Ureter (tissue), 1 donor: ENCODE data around the gene VCAN. TPM values are rescaled to one million over a fixed set of nuclear protein-coding genes. Genes with fewer than 3 reads are reported as not detected.

ENCODE experiments used
- DNase-seq: peaks from one replicate; pipeline ENCODE4 v3.0.0-alpha.2; 2020; ENCODE audit warnings: low spot score
- total RNA-seq: library from RNA; stranded (reverse); gene quantifications from one replicate; pipeline ENCODE4 v1.2.4, GENCODE V29; 2023
- donor health status: DM: yes; HTN: yes; CAD: no.

The VCAN gene
- total RNA-seq, 1 donor from 2014 or later: 75.9 TPM

GRCh38 chr5:83494666-83495065, 23.1 kb downstream of the VCAN start:
- DNase-seq: no peak

GRCh38 chr5:83496626-83497025, 25.1 kb downstream of the VCAN start:
- no peak for DNase-seq

- DNase-seq: no peak
Observed at GRCh38 chr5:83498585-83498984, 27.0 kb downstream of the VCAN start.

- no peak for DNase-seq
Observed at GRCh38 chr5:83503662-83504061, 32.1 kb downstream of the VCAN start.

GRCh38 chr5:83507431-83507830, 35.9 kb downstream of the VCAN start:
- DNase-seq: no peak

- no peak for DNase-seq
Observed at GRCh38 chr5:83509540-83509939, 38.0 kb downstream of the VCAN start.

- no peak for DNase-seq
Observed at GRCh38 chr5:83510260-83510659, 38.7 kb downstream of the VCAN start.

GRCh38 chr5:83512061-83512745, 40.7 kb downstream of the VCAN start:
- no peak for DNase-seq

GRCh38 chr5:83513081-83513480, 41.5 kb downstream of the VCAN start:
- no peak for DNase-seq

GRCh38 chr5:83513491-83513890, 41.9 kb downstream of the VCAN start:
- DNase-seq: no peak

- no peak for DNase-seq
Observed at GRCh38 chr5:83516377-83516776, 44.8 kb downstream of the VCAN start.

GRCh38 chr5:83517072-83517687, 45.6 kb downstream of the VCAN start:
- no peak for DNase-seq

GRCh38 chr5:83517688-83518085, 46.1 kb downstream of the VCAN start:
- no peak for DNase-seq

GRCh38 chr5:83518319-83519061, 46.9 kb downstream of the VCAN start:
- DNase-seq: no peak

- no peak for DNase-seq
Observed at GRCh38 chr5:83522446-83522845, 50.9 kb downstream of the VCAN start.

GRCh38 chr5:83523929-83524328, 52.4 kb downstream of the VCAN start:
- no peak for DNase-seq

GRCh38 chr5:83524345-83524744, 52.8 kb downstream of the VCAN start:
- DNase-seq: no peak

- no peak for DNase-seq
Observed at GRCh38 chr5:83524991-83525390, 53.4 kb downstream of the VCAN start.

GRCh38 chr5:83526289-83526688, 54.7 kb downstream of the VCAN start:
- no peak for DNase-seq

GRCh38 chr5:83527221-83527620, 55.7 kb downstream of the VCAN start:
- DNase-seq: no peak

- no peak for DNase-seq
Observed at GRCh38 chr5:83527722-83528438, 56.3 kb downstream of the VCAN start.

- no peak for DNase-seq
Observed at GRCh38 chr5:83528439-83528769, 56.9 kb downstream of the VCAN start.

GRCh38 chr5:83530193-83530592, 58.6 kb downstream of the VCAN start:
- DNase-seq: no peak
